HepG2 (cell line): ENCODE data around the gene GAN. TPM values are rescaled to one million over a fixed set of nuclear protein-coding genes. Genes with fewer than 3 reads are reported as not detected.

Source experiments
- ATF6 ChIP-seq: sonication (generic); formaldehyde crosslinking; conservative IDR thresholded peaks from 2 replicates; pipeline ENCODE4 v1.4.0; 2020; ENCODE audit warnings: missing genetic modification reagents
- CSRNP1 ChIP-seq: sonication (generic); formaldehyde crosslinking; IDR thresholded peaks from 2 replicates; pipeline ENCODE4 v1.8.1; 2023; ENCODE audit warnings: mild to moderate bottlenecking, missing genetic modification reagents
- FOXO1 ChIP-seq: sonication (generic); formaldehyde crosslinking; IDR thresholded peaks from 2 replicates; pipeline ENCODE4 v1.4.0; 2020; ENCODE audit warnings: missing genetic modification reagents
- HCFC1 ChIP-seq: fragments of 150-350 bp; IDR thresholded peaks from 2 replicates; pipeline ENCODE4 v1.6.1; 2014; ENCODE audit warnings: low read depth, low read length
- MAFG ChIP-seq: sonication (generic); formaldehyde crosslinking; IDR thresholded peaks from 2 replicates; pipeline ENCODE4 v1.5.1; 2020; ENCODE audit warnings: mild to moderate bottlenecking, missing genetic modification reagents
- MATR3 ChIP-seq: sonication (generic); formaldehyde crosslinking; IDR thresholded peaks from 2 replicates; pipeline ENCODE4 v1.4.0; 2020; ENCODE audit warnings: missing genetic modification reagents
- MZF1 ChIP-seq: sonication (generic); formaldehyde crosslinking; IDR thresholded peaks from 2 replicates; pipeline ENCODE4 v1.8.1; 2023; ENCODE audit warnings: mild to moderate bottlenecking, missing genetic modification reagents, borderline replicate concordance
- NBN ChIP-seq: fragments of 450-650 bp; conservative IDR thresholded peaks from 2 replicates; pipeline ENCODE4 v1.6.1; 2017
- NFIB ChIP-seq: sonication (generic); formaldehyde crosslinking; IDR thresholded peaks from 2 replicates; pipeline ENCODE4 v1.9.0; 2021; ENCODE audit warnings: missing genetic modification reagents, mild to moderate bottlenecking, borderline replicate concordance
- POLR2AphosphoS5 ChIP-seq: IDR thresholded peaks from 2 replicates; pipeline ENCODE4 v1.6.1; 2012; ENCODE audit warnings: low read depth, low read length
- SP4 ChIP-seq: sonication (generic); formaldehyde crosslinking; IDR thresholded peaks from 2 replicates; pipeline ENCODE4 v1.8.1; 2023; ENCODE audit warnings: mild to moderate bottlenecking, missing genetic modification reagents
- TEAD2 ChIP-seq: sonication (generic); formaldehyde crosslinking; IDR thresholded peaks from 2 replicates; pipeline ENCODE4 v1.9.0; 2021; ENCODE audit warnings: missing genetic modification reagents
- ZFAT ChIP-seq: sonication (generic); formaldehyde crosslinking; conservative IDR thresholded peaks from 2 replicates; pipeline ENCODE4 v1.8.1; 2023; ENCODE audit warnings: missing genetic modification reagents, inconsistent platforms
- ZFYVE20 ChIP-seq: sonication (generic); formaldehyde crosslinking; IDR thresholded peaks from 2 replicates; pipeline ENCODE4 v1.8.0; 2023; ENCODE audit warnings: low read depth, mild to moderate bottlenecking, moderate library complexity, missing genetic modification reagents, borderline replicate concordance
- ZNF10 ChIP-seq: sonication (generic); formaldehyde crosslinking; IDR thresholded peaks from 2 replicates; pipeline ENCODE4 v1.4.0; 2020; ENCODE audit warnings: mild to moderate bottlenecking, low read depth, missing genetic modification reagents, borderline replicate concordance
- ZNF510 ChIP-seq: sonication (generic); formaldehyde crosslinking; IDR thresholded peaks from 2 replicates; pipeline ENCODE4 v1.4.0; 2020; ENCODE audit warnings: low read depth, mild to moderate bottlenecking, missing genetic modification reagents
- ZNF567 ChIP-seq: sonication (generic); formaldehyde crosslinking; IDR thresholded peaks from 2 replicates; pipeline ENCODE4 v1.8.1; 2023; ENCODE audit warnings: mild to moderate bottlenecking, missing genetic modification reagents, borderline replicate concordance
- ZNF678 ChIP-seq: sonication (generic); formaldehyde crosslinking; IDR thresholded peaks from 2 replicates; pipeline ENCODE4 v1.4.0; 2020; ENCODE audit warnings: mild to moderate bottlenecking, missing genetic modification reagents
- ZNF740 ChIP-seq: sonication (generic); formaldehyde crosslinking; IDR thresholded peaks from 2 replicates; pipeline ENCODE4 v1.4.0; 2020; ENCODE audit warnings: missing genetic modification reagents
- ZNF816 ChIP-seq: sonication (generic); formaldehyde crosslinking; IDR thresholded peaks from 2 replicates; pipeline ENCODE4 v1.8.0; 2022; ENCODE audit warnings: missing genetic modification reagents, mild to moderate bottlenecking, borderline replicate concordance
- ZSCAN25 ChIP-seq: sonication (generic); formaldehyde crosslinking; IDR thresholded peaks from 2 replicates; pipeline ENCODE4 v1.8.0; 2022; ENCODE audit warnings: mild to moderate bottlenecking, missing genetic modification reagents
- polyA plus RNA-seq, 8 experiments: library from polyadenylated mRNA; depleted of rRNA in 3 of 8; stranded (reverse) in 7 of 8; unstranded in 1 of 8; fragments of >200 nt; fragmentation: Illumina TruSeq in 4 of 8; extraction: Trizol in 4 of 8; gene quantifications; 2 replicates each; pipeline versions ENCODE4 v1.2.1 to v1.2.3, GENCODE V29; 2011 to 2016; ENCODE audit warnings: low read depth in 4 of 8, missing spikeins in 1 of 8, mixed read lengths in 1 of 8; ENCODE audit not compliant: insufficient read depth in 1 of 8
- total RNA-seq, 5 experiments: library from RNA; depleted of rRNA; stranded (reverse); fragments of >200 nt; fragmentation: Illumina TruSeq; extraction: Trizol; gene quantifications; 2 replicates each; pipeline ENCODE4 v1.2.3, GENCODE V29; 2016; ENCODE audit warnings: low read depth in 1 of 5
- TF ChIP-seq, protein P1 (sequence below), 2 experiments: sonication (generic) in 1 of 2; formaldehyde crosslinking in 1 of 2; IDR thresholded peaks; 2 replicates each; pipeline versions ENCODE4 v1.4.0 to v1.6.1; 2018 to 2020; ENCODE audit warnings: missing genetic modification reagents in 2 of 2, borderline replicate concordance in 1 of 2, low read depth in 1 of 2, mild to moderate bottlenecking in 1 of 2, missing biosample characterization in 1 of 2
- TF ChIP-seq, protein P2 (sequence below): sonication (generic); formaldehyde crosslinking; IDR thresholded peaks from 2 replicates; pipeline ENCODE4 v1.4.0; 2020; ENCODE audit warnings: missing genetic modification reagents

GAN gene
- total and polyA plus RNA-seq, 2 of the 13 experiments (the other 11 are each of a cell fraction or from before 2014, with no cell fraction given): 4.3 to 11.0 TPM

DNA sequence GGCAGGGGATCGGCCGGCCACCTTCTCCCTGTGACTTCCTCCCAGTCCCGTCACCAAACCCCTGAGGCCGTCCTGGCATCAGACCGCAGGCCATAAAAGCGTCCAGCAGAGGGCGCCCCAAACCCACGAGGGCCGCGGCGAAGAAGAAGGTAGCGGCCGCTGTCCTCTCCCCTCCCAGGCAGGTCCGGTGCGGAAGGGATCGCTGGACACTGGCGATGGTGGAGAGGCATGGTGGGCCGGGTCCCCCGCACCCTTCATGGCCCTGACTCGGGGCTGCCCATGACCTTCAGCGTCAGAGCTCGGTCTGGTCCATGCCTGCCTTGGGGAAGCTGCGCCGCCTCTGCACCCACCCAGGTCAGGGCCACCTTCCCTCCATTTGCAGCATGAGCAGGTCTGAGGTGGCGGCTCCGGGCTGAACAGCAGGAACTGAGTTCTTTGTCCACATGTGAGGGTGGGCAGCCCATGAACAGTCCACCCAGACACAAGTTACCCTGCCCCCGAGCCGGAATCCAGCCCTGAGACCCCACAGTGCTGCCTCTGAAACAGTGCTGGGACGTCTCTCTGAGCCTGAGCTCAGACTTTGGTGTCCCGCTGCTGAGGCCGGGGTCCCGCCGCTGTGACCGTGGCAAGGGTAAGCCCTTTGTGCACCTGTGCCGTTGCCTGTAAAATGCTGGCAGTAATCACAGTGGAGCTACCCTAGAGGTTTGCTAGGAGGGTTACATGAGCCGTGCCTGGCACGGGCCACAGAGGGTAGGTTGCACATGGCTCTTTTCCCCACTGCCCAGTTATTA lies 89.0 kb downstream of the GAN start (continued):
- no peak for TF ChIP-seq ZFYVE20 (CRISPR knock-in tag)
- TF ChIP-seq MZF1 (CRISPR knock-in tag): peak; percentile 92; the same call in 1 of the 2 replicates
- 0 out of 2 replicates have a peak, but pooled peaks have one; percentile 30 for TF ChIP-seq ZNF678
- peak; percentile 59; the same call in 1 of the 2 replicates for TF ChIP-seq FOXO1
- 0 out of 2 replicates have a peak, but pooled peaks have one; percentile 71 for TF ChIP-seq ZNF510 (CRISPR knock-in tag)
- TF ChIP-seq HCFC1: no peak
- TF ChIP-seq POLR2AphosphoS5: no peak
- peak; percentile 60; the same call in 1 of the 2 replicates for TF ChIP-seq ZNF740
- TF ChIP-seq CSRNP1 (CRISPR knock-in tag): no peak; the same call in 1 of the 2 replicates
- no peak for TF ChIP-seq MAFG
- no peak for TF ChIP-seq ZNF816 (CRISPR knock-in tag)
- no peak for TF ChIP-seq NBN
- TF ChIP-seq ATF6 (CRISPR knock-in tag): no peak
- TF ChIP-seq SP4 (CRISPR knock-in tag): peak; percentile 41; the same call in 1 of the 2 replicates
- TF ChIP-seq NFIB (CRISPR knock-in tag): no peak
- TF ChIP-seq, protein P1, sequence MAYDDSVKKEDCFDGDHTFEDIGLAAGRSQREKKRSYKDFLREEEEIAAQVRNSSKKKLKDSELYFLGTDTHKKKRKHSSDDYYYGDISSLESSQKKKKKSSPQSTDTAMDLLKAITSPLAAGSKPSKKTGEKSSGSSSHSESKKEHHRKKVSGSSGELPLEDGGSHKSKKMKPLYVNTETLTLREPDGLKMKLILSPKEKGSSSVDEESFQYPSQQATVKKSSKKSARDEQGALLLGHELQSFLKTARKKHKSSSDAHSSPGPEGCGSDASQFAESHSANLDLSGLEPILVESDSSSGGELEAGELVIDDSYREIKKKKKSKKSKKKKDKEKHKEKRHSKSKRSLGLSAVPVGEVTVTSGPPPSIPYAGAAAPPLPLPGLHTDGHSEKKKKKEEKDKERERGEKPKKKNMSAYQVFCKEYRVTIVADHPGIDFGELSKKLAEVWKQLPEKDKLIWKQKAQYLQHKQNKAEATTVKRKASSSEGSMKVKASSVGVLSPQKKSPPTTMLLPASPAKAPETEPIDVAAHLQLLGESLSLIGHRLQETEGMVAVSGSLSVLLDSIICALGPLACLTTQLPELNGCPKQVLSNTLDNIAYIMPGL (CRISPR knock-in tag; IDR thresholded peaks at IDR 0.05; ENCODE audit: borderline replicate concordance in 1 of 2, low read depth in 1 of 2): peak; percentile 97 to 98
- TF ChIP-seq ZNF567: no peak
- TF ChIP-seq ZSCAN25 (CRISPR knock-in tag): peak; percentile 78; the same call in 1 of the 2 replicates
- TF ChIP-seq, protein P2, sequence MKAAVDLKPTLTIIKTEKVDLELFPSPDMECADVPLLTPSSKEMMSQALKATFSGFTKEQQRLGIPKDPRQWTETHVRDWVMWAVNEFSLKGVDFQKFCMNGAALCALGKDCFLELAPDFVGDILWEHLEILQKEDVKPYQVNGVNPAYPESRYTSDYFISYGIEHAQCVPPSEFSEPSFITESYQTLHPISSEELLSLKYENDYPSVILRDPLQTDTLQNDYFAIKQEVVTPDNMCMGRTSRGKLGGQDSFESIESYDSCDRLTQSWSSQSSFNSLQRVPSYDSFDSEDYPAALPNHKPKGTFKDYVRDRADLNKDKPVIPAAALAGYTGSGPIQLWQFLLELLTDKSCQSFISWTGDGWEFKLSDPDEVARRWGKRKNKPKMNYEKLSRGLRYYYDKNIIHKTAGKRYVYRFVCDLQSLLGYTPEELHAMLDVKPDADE: peak; percentile 64; the same call in 1 of the 2 replicates
- no peak for TF ChIP-seq ZFAT
- no peak for TF ChIP-seq TEAD2
- no peak for TF ChIP-seq ZNF10 (CRISPR knock-in tag)
- no peak for TF ChIP-seq MATR3
